ENCODE results near the gene ABHD14A.
"Not testable (repeated sequence)": the region's sequence is repeated elsewhere in the genome, so short reads cannot be mapped to it uniquely, and the experiment has no call there.

Gene ABHD14A

DNA sequence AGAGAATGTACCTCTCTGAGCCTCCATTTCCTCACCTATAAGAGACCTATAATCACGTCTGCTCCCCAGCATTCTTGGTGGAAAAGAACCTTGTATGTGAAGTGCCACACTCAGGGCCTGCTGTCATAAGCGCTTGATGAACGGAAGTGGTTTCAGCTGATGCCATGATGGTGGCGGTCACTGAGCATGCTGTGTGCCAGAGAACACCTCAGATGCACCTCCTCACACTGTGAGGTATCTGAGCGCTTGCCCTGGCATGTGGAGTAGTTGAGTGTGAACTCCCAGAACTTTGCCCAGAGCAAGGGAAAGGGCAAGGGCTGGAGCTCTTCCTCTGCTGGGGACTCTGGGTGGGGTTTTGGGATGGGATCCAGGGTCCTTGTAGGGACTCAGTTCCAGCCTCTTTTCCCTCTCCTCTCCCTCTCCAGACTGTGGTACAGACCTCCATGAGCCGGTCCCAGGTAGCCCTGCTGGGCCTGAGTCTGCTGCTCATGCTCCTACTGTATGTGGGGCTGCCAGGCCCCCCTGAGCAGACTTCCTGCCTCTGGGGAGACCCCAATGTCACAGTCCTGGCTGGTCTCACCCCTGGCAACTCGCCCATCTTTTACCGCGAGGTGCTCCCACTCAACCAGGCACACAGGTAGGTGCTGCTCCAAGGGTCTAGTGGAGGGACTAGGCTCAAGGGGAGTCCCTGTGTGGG lies 2.7 kb downstream of the ABHD14A start:
- no peak for DNase-seq

DNA sequence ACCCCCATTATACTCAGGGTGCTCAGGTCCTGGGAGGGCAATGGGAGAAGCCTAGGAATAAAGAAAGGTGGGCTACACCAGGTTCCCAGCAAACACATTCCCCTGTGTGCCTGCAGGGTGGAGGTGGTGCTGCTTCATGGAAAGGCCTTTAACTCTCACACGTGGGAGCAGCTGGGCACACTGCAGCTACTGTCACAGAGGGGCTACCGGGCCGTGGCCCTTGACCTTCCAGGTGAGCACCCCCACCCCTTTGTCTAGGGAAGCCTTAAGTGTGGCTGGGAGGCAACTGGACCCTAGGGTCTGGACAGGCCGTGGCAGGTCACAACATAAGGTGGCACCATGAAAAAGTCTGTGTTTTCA lies 3.3 kb downstream of the ABHD14A start:
- no peak for DNase-seq

DNA sequence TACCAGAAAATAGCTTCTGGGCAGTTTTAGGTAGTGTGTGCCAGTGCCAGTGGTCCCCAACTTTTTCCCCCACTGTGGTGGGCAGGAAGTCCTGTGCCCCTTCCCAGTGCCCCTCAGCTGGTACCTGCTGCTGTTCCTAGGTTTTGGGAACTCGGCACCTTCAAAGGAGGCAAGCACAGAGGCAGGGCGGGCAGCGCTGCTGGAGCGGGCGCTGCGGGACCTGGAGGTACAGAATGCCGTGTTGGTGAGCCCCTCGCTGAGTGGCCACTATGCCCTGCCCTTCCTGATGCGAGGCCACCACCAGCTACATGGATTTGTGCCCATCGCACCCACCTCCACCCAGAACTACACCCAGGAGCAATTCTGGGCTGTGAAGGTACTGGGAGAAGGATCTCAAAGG lies 5.4 kb downstream of the ABHD14A start:
- no peak for DNase-seq

DNA sequence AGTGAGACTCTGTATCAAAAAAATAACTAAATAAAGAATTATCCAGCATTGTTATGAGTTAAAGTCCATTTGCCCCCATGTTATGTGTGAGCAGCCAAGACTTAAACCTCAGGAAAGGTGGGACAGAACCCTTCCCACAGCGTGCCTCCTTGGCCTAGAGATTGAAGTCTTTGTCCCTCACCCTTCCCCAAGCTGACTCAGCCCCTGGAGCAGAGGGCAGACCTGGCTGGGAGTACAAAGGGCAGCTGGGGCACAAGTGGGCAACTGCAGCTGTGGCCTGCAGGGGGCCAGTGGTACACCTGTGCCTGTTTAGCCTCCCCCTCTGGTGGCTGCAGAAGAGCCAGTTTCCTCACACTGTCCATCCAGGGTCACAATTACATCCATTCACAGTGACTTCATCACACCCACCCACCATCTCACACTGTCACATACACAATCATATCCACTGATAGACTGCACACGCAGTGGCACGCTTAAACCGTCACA lies 7.5 kb downstream of the ABHD14A start:
- peak; percentile 14 to 48 for DNase-seq

DNA sequence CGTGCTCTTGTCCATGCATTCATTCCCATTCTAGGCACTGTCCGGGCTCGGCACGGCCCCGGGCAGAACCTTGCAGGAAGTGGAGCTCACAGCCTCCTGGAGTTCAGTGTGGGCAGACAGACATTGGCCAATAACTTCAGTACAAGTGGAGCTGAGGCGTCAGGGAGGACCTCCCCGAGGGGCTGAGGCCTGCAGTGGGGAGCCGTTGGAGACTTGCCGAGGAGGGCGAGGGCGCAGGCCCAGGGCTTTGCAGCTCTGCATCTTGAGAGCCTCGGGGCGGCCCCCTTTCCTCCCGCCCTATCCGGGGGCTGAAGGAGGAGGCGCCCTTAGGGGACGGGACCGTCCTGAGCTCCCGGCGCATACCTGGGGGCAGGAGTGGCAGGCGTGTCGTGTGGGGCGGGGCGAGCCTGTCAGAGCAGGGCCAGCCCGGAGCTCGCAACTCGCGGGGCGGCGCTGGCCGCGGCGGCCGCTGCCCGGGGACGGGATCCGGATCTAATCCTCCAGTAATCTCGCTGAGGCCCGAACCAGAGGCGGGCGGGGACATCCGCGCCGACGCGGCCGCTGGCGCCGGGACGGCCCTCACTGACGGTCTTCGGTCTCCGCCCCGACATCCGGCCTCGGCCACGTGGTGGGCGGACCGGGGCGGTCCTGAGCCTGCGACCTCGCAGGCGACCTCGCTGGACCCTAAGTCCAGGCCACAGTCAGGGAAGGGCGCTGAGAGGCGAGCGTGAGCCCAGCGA lies 8.1 kb downstream of the ABHD14A start, which contains the start of gene ACY1:
Gene ACY1 (plus strand): TSS at position 698 of the 740 bp plus-strand sequence. CDS start 530 bp downstream, outside the sequence.
- DNase-seq, result peak; percentile 24 to 70

DNA sequence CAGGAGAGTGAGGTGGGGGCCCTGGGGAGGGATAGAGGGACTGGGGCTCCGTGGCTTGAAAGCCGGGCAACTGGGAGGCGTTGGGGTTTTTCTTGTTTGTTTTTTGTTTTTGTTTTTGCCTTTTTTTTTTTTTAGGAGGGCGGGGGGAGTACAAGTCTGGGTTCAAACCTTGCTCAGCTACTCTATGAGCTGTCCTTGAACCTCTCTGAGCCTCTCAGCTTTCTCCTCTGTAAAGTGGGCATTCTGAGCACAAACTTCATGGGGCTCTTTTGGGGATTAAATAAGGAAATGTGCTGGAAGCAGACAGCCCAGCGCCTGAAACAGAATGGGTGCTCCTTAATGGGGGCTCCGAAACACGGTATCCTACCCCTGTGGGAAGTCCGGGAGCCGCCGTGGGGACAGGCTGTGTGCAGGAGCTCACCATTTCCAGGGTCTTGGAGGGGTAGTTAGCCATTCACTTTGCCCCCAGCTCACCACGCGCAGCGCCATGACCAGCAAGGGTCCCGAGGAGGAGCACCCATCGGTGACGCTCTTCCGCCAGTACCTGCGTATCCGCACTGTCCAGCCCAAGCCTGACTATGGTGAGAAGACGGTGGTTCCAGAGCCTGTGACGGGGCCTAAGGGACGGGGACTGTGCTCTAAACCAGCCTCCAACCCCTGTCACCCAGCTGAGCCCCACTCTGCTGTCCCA lies 8.9 kb downstream of the ABHD14A start:
- DNase-seq, result no peak

DNA sequence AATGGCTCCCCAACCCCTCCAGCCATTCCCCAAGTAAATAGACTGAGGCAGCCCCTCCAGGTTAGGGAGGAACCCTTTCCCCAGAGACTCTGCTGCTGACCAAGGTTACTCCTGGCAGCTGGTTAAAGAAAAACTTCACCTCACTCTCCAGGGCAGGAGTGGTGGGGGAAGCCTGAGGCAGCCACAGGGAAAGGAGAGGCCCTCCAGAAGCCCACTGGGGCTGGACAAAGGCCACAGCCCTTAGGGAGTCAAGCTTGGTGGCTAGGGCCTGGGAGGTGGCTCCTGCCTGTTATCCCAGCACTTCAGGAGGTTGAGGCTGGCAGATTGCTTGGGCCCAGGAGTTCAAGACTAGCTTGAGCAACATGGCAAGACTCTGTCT lies 9.4 kb downstream of the ABHD14A start:
- no peak for DNase-seq

DNA sequence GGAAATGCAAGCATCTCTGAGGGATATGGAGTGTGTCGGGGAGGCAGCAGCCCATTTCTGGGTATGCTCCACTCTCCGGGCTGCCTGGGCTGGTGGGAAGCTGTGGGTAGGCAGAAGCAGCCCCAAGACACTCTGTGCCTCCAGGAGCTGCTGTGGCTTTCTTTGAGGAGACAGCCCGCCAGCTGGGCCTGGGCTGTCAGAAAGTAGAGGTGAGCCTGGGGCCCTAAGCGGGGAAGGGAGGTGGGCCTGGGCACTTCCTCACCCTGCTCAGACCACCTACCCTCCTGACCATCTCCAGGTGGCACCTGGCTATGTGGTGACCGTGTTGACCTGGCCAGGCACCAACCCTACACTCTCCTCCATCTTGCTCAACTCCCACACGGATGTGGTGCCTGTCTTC lies 10.2 kb downstream of the ABHD14A start:
- DNase-seq, result no peak

DNA sequence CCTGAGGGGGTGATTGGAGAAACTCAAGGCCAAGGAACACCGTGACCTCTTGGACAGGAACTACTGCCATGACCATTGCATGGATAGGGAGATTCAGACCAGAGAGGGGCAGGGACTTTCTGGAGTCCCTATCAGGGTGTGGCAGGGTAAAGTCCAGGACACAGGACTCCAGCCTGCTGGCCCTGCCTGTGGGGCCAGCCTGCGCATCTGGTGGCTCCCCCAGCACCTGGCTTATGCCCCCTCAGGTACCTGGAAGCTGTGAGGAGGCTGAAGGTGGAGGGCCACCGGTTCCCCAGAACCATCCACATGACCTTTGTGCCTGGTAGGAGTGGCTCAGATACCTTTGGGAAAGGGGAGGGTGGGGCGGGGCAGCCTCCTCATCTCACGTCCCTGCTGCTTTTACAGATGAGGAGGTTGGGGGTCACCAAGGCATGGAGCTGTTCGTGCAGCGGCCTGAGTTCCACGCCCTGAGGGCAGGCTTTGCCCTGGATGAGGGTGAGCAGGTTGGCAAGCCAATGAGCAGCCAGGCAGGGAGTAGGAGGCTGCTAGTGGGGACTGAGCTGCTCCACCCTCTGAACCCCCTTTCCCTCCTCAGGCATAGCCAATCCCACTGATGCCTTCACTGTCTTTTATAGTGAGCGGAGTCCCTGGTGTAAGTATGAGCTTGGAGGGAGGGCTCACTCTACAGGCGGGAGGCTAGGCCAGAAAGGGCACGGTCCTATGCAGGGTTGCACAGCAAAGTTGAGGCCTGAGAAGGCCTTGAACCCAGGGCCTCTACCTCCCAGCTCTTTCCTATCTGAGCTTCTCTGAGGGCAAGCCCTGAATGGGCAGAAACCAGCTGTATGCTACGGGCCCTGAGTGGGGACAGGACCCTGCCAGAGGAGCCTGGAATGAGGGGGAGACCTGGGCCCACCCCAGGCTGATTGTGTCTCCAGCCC lies 11.4 kb downstream of the ABHD14A start:
- DNase-seq, result no peak

DNA sequence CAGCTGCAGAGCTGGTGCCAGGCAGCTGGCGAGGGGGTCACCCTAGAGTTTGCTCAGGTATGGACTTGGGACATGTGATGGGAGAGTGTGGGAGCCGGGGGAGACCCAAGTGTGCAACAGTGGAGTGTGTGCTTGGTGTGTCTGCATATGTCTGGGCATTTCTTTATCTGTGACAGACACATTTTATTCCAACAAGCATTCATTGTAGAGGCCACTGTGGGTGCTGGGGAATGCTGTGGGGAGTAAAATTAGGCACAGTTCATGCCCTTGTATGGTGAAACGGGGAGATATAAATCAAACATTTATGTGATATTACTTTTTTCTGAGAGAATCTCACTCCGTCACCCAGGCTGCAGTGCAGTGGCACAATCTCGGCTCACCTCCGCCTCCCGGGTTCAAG lies 12.7 kb downstream of the ABHD14A start:
- no peak for DNase-seq

DNA sequence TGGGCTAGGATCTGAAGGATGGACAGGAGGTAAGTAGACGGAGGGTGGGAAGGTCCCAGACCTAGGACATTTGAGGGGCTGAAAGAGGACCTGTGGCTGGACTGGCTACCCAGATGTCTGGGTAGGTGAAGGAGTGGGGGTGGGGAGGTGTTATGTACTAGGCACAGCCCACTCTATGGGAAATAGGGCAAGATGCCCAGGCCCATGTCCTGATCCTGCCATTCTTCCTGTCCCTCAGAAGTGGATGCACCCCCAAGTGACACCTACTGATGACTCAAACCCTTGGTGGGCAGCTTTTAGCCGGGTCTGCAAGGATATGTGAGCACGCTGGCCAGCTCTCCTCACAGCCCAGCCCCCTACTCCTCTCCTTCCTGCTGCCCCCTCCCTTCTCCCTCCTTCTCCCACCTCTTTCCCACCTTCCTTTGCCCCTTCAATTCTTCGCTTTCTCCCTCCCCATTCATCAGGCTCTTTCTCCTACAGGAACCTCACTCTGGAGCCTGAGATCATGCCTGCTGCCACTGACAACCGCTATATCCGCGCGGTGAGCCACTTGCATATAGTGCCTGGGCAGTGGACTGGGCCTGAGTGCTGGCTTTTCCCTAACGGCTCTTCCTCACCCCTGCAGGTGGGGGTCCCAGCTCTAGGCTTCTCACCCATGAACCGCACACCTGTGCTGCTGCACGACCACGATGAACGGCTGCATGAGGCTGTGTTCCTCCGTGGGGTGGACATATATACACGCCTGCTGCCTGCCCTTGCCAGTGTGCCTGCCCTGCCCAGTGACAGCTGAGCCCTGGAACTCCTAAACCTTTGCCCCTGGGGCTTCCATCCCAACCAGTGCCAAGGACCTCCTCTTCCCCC lies 13.7 kb downstream of the ABHD14A start:
- no peak for DNase-seq

DNA sequence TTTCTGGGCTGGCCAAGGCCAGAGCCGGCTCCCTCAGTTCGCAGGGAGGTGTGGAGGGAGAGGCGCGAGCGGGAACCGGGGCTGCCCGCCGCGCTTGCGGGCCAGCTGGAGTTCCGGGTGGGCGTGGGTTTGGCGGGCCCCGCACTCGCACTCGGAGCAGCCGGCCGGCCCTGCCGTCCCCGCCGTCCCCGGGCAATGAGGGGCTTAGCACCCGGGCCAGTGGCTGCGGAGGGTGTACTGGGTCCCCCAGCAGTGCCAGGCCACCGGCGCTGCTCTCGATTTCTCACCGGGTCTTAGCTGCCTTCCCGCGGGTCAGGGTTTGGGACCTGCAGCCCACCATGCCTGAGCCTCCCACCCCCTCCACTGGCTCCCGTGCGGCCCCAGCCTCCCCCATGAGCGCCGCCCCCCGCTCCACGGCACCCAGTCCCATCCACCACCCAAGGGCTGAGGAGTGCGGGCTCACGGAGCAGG lies 15.7 kb downstream of the ABHD14A start:
- not testable (repeated sequence) for DNase-seq

DNA sequence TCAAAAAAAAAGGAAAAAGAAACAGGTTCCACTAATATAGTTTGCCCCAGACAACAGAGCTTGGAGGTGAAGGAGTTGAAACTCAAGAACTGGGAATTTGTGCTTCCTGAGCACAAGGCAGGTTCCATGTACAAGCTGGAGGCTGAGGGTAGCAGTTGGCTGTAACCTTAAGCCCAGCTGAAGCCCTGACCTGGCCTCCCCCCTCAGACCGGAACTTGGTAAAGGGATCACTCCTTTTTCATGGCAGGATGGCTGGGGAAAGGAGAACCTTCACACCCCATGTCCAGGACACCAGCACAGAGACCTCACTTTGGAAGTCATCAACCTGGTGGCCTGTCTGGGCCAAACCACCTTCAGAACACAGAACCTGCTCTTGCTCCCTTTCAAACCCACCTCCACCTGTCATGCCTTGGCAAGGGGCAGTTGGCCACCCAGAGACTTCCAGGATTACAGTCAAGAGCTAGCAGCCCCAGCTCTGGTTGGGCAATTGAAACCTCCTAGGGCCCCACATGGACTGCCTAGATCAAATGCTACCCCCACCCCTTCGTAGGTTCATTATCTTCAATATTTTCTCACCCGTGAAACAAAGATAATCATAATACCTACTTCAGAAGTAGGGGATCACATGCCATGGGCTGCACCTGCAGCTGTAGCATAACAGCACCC lies 17.3 kb downstream of the ABHD14A start:
- no peak for DNase-seq

DNA sequence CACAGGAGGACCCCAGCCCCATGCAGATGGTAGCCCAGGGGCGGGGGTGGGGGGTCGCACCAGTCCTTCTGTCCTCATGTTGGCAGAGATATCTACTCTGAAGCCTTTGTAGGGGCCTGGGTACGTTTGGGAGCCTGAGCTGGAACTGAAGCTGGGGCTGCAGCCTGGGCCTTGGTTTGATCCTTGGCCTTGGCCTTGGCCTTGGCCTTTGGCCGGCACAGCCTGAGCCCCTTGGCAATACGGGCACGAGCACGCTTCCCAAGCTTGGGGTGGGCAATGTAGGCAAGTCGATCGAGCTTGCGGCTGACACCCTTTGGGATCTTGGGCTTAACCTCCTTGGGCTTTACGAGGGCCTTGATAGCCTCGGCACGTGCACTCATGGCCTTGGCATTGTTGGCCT lies 18.8 kb downstream of the ABHD14A start:
- not testable (repeated sequence) for DNase-seq

DNA sequence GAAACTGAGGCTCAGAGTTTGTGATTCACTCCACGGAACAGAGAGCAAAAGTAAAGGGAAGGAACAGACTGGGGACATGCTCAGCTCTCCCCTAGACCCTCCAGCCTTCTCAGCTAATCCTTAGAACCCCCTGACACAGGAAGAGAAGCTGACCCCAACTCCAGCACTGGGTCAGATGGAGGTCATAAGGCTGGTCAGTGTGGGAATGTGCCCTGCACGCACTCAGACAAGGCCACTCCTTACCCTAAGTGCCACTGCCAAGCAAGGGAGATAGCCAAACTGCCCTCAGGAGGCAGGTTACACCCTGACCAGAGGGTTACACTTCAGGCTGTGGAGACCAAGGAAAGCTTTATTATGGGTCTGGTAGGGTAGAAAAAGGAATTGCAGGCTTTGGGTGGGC lies 19.7 kb downstream of the ABHD14A start:
- no peak for DNase-seq

DNA sequence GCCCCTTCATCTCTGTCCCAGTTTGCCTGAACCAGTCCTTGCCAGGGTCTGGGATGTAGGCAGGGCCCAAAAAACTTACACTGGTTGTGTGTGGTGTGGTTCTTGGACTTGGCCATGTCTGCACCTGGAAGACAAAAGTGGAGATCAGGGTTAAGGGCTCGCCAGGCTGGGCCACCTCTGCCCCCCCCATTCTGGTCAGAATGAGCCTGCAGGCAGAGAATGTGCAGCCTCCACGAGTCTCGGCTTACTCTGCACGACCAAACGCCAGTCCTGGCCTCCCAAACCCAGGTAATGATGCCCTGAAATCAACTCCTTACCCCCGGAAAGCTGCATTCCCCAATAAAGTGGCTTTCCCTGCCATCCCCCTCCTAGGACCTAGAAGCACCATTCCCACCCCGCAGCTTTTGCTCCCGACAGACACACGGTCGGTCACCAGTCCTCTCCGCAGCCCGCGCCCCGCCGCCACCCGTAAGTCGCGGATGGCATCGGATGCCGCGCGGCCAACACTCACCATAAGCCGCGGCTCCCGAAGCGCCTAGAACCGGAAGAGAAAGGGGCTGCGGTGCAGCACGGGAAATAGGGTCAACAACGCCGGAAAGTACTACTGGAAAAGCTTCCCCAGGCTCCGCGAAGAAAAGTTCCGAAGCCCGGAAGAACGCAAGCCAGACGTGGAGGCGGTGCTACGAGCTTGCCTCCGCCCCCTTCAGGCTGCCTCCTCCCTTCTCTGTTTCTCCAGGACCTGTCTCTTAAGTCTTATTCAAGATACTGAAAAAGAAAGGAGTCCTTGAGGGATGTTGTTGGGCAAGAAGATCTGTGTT lies 20.7 kb downstream of the ABHD14A start, which contains the start of gene RPL29:
Gene RPL29 (minus strand): TSS at position 550 of the 818 bp plus-strand sequence. CDS start 434 bp downstream, at position 116.
- DNase-seq, result peak; percentile 74 to 89

DNA sequence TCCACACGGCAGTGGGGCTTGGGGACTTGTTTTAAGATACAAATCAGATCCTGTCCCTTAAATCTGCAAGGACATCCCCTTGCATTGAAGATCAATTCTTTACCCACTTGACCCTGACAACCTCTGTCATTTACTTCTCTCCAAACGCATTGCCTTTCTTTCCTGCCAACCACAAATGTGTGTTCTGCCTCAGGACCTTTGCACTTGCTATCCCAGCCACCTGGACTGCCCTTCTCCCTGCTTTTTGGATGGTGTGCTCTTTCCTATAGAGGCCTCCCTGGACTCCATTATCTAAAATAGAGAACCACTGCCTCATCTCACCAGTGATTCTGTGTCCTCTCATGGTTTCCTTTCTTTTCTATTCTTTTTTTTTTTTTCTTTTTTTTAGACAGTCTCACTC lies 22.3 kb downstream of the ABHD14A start:
- DNase-seq, result no peak

DNA sequence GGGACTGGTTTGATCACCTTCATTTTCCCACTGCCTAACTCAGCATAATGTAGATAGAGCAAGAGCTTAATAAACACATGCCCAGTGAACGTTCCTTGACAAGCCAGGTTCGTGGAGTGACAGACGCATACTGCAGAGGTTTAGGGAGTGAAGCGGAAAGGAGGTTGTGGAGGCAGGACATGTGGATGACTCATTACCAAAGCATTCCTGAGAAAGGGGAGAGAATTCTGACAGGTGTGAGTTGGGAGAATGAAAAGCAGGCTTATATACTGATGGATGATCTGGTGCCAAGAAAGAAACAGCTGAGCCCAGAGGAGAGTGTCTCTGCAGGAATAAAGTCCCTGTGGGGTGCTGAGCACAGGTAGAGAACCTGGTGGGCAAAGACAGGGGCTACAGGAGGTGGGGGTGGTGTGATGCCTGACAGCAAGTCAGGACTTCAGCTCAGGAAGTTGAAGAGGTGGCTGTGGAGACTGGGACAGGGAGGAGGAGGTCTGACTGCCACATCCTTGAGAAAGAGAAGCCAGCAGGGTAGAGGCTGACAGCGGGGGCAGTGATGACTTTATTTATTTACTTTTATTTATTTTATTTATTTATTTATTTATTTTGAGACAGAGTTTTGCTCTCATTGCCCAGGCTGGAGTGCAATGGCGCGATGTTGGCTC lies 23.2 kb downstream of the ABHD14A start:
- no peak for DNase-seq

DNA sequence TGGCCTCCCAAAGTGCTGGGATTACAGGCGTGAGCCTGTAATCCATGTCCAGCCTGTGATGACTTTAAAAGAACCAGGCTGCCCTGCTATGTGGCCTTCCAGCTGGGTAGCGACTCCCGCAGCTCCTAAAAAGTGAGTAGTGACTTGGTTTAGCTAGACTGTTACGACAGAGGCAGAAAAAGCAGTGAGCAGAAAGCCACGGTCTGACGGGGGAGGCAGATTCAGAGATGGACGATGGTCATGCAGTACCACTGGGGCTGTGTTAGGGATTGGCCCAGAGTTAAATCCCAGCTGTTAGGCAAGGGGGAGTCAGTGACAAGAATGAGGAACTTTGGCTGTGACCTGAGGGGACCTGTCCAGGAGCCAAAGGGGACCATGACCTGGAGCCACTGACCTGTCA lies 23.9 kb downstream of the ABHD14A start:
- DNase-seq, result no peak
